HEK293 (cell line): Measurements from ENCODE around the gene CENPT.

Experiments used
- FEZF1 ChIP-seq: fragments of 450-650 bp; formaldehyde crosslinking; IDR thresholded peaks from 2 replicates; pipeline ENCODE4 v1.5.1; 2016; ENCODE audit warnings: missing biosample characterization, missing genetic modification characterization
- GLI2 ChIP-seq: fragments of 450-650 bp; formaldehyde crosslinking; IDR thresholded peaks from 2 replicates; pipeline ENCODE4; 2017; ENCODE audit warnings: missing biosample characterization, missing genetic modification characterization, low read depth, borderline replicate concordance
- GLIS2 ChIP-seq: fragments of 450-650 bp; formaldehyde crosslinking; IDR thresholded peaks from 2 replicates; pipeline ENCODE4 v1.5.1; 2016; ENCODE audit warnings: missing biosample characterization, missing genetic modification characterization
- HOXC10 ChIP-seq: sonication (generic); formaldehyde crosslinking; IDR thresholded peaks from 2 replicates; pipeline ENCODE4 v1.8.1; 2023; ENCODE audit warnings: mild to moderate bottlenecking, missing genetic modification reagents
- KLF1 ChIP-seq: fragments of 450-650 bp; formaldehyde crosslinking; IDR thresholded peaks from 2 replicates; pipeline ENCODE4 v1.5.1; 2016; ENCODE audit warnings: missing biosample characterization, missing genetic modification characterization
- KLF17 ChIP-seq: fragments of 450-650 bp; formaldehyde crosslinking; IDR thresholded peaks from 2 replicates; pipeline ENCODE4 v1.5.1; 2016; ENCODE audit warnings: missing biosample characterization, missing genetic modification characterization
- KLF9 ChIP-seq: fragments of 450-650 bp; formaldehyde crosslinking; IDR thresholded peaks from 2 replicates; pipeline ENCODE4 v1.5.1; 2016; ENCODE audit warnings: missing biosample characterization, missing genetic modification characterization, low read depth
- SP7 ChIP-seq: fragments of 450-650 bp; formaldehyde crosslinking; IDR thresholded peaks from 2 replicates; pipeline ENCODE4 v1.5.1; 2016; ENCODE audit warnings: missing biosample characterization, missing genetic modification characterization
- TCF7L2 ChIP-seq: IDR thresholded peaks from 2 replicates; pipeline ENCODE4 v1.6.1; 2011; ENCODE audit warnings: low read depth, mild to moderate bottlenecking, inconsistent platforms, low read length, moderate library complexity, borderline replicate concordance
- ZBTB8A ChIP-seq: fragments of 450-650 bp; formaldehyde crosslinking; IDR thresholded peaks from 2 replicates; pipeline ENCODE4 v1.5.1; 2016; ENCODE audit warnings: missing biosample characterization, missing genetic modification characterization
- ZFHX2 ChIP-seq: fragments of 450-650 bp; formaldehyde crosslinking; conservative IDR thresholded peaks from 2 replicates; pipeline ENCODE4 v1.5.1; 2016; ENCODE audit warnings: missing biosample characterization, missing genetic modification characterization
- ZFP69B ChIP-seq: fragments of 450-650 bp; formaldehyde crosslinking; IDR thresholded peaks from 2 replicates; pipeline ENCODE4 v1.5.1; 2016; ENCODE audit warnings: missing biosample characterization, missing genetic modification characterization
- ZNF19 ChIP-seq: fragments of 450-650 bp; formaldehyde crosslinking; IDR thresholded peaks from 2 replicates; pipeline ENCODE4; 2016; ENCODE audit warnings: missing biosample characterization, missing genetic modification characterization, low read depth
- ZNF211 ChIP-seq: fragments of 450-650 bp; formaldehyde crosslinking; IDR thresholded peaks from 2 replicates; pipeline ENCODE4 v1.5.1; 2016; ENCODE audit warnings: low read depth, missing biosample characterization, missing genetic modification characterization
- ZNF26 ChIP-seq: fragments of 450-650 bp; formaldehyde crosslinking; IDR thresholded peaks from 2 replicates; pipeline ENCODE4 v1.5.1; 2016; ENCODE audit warnings: missing biosample characterization, missing genetic modification characterization
- ZNF335 ChIP-seq: fragments of 450-650 bp; formaldehyde crosslinking; conservative IDR thresholded peaks from 2 replicates; pipeline ENCODE4 v1.5.1; 2016; ENCODE audit warnings: missing biosample characterization, missing genetic modification characterization
- ZNF366 ChIP-seq: fragments of 450-650 bp; formaldehyde crosslinking; conservative IDR thresholded peaks from 2 replicates; pipeline ENCODE4 v1.5.1; 2016; ENCODE audit warnings: missing biosample characterization, missing genetic modification characterization
- ZNF391 ChIP-seq: fragments of 450-650 bp; formaldehyde crosslinking; IDR thresholded peaks from 2 replicates; pipeline ENCODE4 v1.5.1; 2016; ENCODE audit warnings: low read depth, missing biosample characterization, missing genetic modification characterization, borderline replicate concordance
- ZNF404 ChIP-seq: fragments of 450-650 bp; formaldehyde crosslinking; IDR thresholded peaks from 2 replicates; pipeline ENCODE4 v1.5.1; 2017; ENCODE audit warnings: missing biosample characterization, missing genetic modification characterization
- ZNF555 ChIP-seq: fragments of 450-650 bp; formaldehyde crosslinking; conservative IDR thresholded peaks from 2 replicates; pipeline ENCODE4 v1.5.1; 2017; ENCODE audit warnings: missing biosample characterization, mild to moderate bottlenecking, missing genetic modification characterization, inconsistent platforms
- ZNF561 ChIP-seq: fragments of 450-650 bp; IDR thresholded peaks from 2 replicates; pipeline ENCODE4 v1.5.1; 2018; ENCODE audit warnings: missing biosample characterization, missing genetic modification characterization, borderline replicate concordance
- ZNF660 ChIP-seq: fragments of 450-650 bp; IDR thresholded peaks from 2 replicates; pipeline ENCODE4 v1.5.1; 2018; ENCODE audit warnings: missing biosample characterization, mild to moderate bottlenecking, missing genetic modification characterization
- ZNF692 ChIP-seq: fragments of 450-650 bp; formaldehyde crosslinking; IDR thresholded peaks from 2 replicates; pipeline ENCODE4 v1.5.1; 2016; ENCODE audit warnings: missing biosample characterization, missing genetic modification characterization
- ZNF792 ChIP-seq: fragments of 450-650 bp; formaldehyde crosslinking; IDR thresholded peaks from 2 replicates; pipeline ENCODE4 v1.5.1; 2016; ENCODE audit warnings: missing biosample characterization, missing genetic modification characterization
- ZNF837 ChIP-seq: fragments of 450-650 bp; formaldehyde crosslinking; IDR thresholded peaks from 2 replicates; pipeline ENCODE4 v1.5.1; 2016; ENCODE audit warnings: missing biosample characterization, missing genetic modification characterization
- ZSCAN4 ChIP-seq: fragments of 450-650 bp; formaldehyde crosslinking; IDR thresholded peaks from 2 replicates; pipeline ENCODE4 v1.5.1; 2017; ENCODE audit warnings: missing biosample characterization, missing genetic modification characterization

The CENPT gene

GRCh38 chr16:67806428-67807147, 40.9 kb downstream of the CENPT start, which contains the start of the genes RANBP10 and TSNAXIP1 (continued):
- TF ChIP-seq ZNF391 (tag by site-specific recombination) (no peak), ZNF335 (peak; percentile 99), ZNF26 (tag by site-specific recombination) (no peak), ZFHX2 (tag by site-specific recombination) (peak; percentile 33; the same call in 1 of the 2 replicates), KLF17 (tag by site-specific recombination) (no peak), ZNF211 (tag by site-specific recombination) (no peak), ZSCAN4 (no peak), ZNF792 (tag by site-specific recombination) (no peak), ZFP69B (tag by site-specific recombination) (no peak), KLF9 (tag by site-specific recombination) (peak; percentile 97), GLI2 (tag by site-specific recombination) (no peak), HOXC10 (CRISPR knock-in tag) (no peak), ZNF404 (tag by site-specific recombination) (no peak), ZNF555 (no peak), ZNF837 (no peak), GLIS2 (peak; percentile 86), TCF7L2 (no peak), ZNF19 (tag by site-specific recombination) (no peak), ZNF366 (tag by site-specific recombination) (peak; percentile 77), FEZF1 (tag by site-specific recombination) (0 out of 2 replicates have a peak, but pooled peaks have one; percentile 7), ZNF561 (tag by site-specific recombination) (no peak), SP7 (tag by site-specific recombination) (peak; percentile 58; the same call in 1 of the 2 replicates), KLF1 (tag by site-specific recombination) (0 out of 2 replicates have a peak, but pooled peaks have one; percentile 40), ZBTB8A (tag by site-specific recombination) (no peak), ZNF692 (tag by site-specific recombination) (no peak; the same call in 1 of the 2 replicates), ZNF660 (peak; percentile 96)
